HG02763 (cell line): ENCODE data around the gene CC2D1A.

Experiments used
- ATAC-seq: cut with Tn5 transposase; IDR thresholded peaks from one replicate; pipeline ENCODE4 v1.9.1; 2021; ENCODE audit warnings: mild to moderate bottlenecking, moderate library complexity; ENCODE audit not compliant: unreplicated experiment

Gene CC2D1A

GRCh38 chr19:13876834-13877233 lies 29.2 kb upstream of the CC2D1A start, which contains the start of gene NANOS3:
Gene NANOS3, plus strand, starts transcription at chr19:13877134. Its CDS starts 115 bp downstream, at chr19:13877249.
- ATAC-seq = no peak

- ATAC-seq = no peak
These were observed 28.7 kb upstream of the CC2D1A start for GRCh38 chr19:13877303-13877702.

- ATAC-seq = peak; percentile 76
These were observed 25.6 kb upstream of the CC2D1A start for GRCh38 chr19:13880059-13881043.

- no peak for ATAC-seq
These were observed 24.7 kb upstream of the CC2D1A start for GRCh38 chr19:13881251-13881691.

- ATAC-seq = no peak
These were observed 24.1 kb upstream of the CC2D1A start for GRCh38 chr19:13881692-13882418.

- ATAC-seq = no peak
These were observed 23.6 kb upstream of the CC2D1A start for GRCh38 chr19:13882419-13882795.

GRCh38 chr19:13882836-13883235 lies 23.2 kb upstream of the CC2D1A start:
- ATAC-seq = no peak

- ATAC-seq = no peak
These were observed 22.4 kb upstream of the CC2D1A start for GRCh38 chr19:13883516-13884064.

- no peak for ATAC-seq
These were observed 21.0 kb upstream of the CC2D1A start for GRCh38 chr19:13884726-13885591.

- ATAC-seq = no peak
These were observed 20.1 kb upstream of the CC2D1A start for GRCh38 chr19:13885826-13886365.

- ATAC-seq = no peak
These were observed 19.0 kb upstream of the CC2D1A start for GRCh38 chr19:13887018-13887436.

GRCh38 chr19:13887517-13887916 lies 18.5 kb upstream of the CC2D1A start:
- ATAC-seq = no peak

- no peak for ATAC-seq
These were observed 17.7 kb upstream of the CC2D1A start for GRCh38 chr19:13888281-13888680.

- no peak for ATAC-seq
These were observed 15.9 kb upstream of the CC2D1A start for GRCh38 chr19:13890136-13890535.

GRCh38 chr19:13892870-13893269 lies 13.1 kb upstream of the CC2D1A start:
- no peak for ATAC-seq

- ATAC-seq = no peak
These were observed 11.4 kb upstream of the CC2D1A start for GRCh38 chr19:13894552-13894951.

GRCh38 chr19:13896227-13896626 lies 9.8 kb upstream of the CC2D1A start:
- ATAC-seq = no peak

- ATAC-seq = no peak
These were observed 6.6 kb upstream of the CC2D1A start for GRCh38 chr19:13899393-13899792.

- no peak for ATAC-seq
These were observed 6.0 kb upstream of the CC2D1A start for GRCh38 chr19:13899912-13900584.
